NT2/D1 (cell line): ENCODE data around the gene GPR78.

Experiments
- SUZ12 ChIP-seq: IDR thresholded peaks from 2 replicates; pipeline ENCODE4 v1.6.1; 2011; ENCODE audit not compliant: insufficient read length, insufficient read depth; ENCODE audit errors: extremely low read depth
- YY1 ChIP-seq: IDR thresholded peaks from 2 replicates; pipeline ENCODE4 v1.6.1; 2011; ENCODE audit not compliant: insufficient read length, insufficient read depth
- ZNF274 ChIP-seq: IDR thresholded peaks from 2 replicates; pipeline ENCODE4 v1.6.1; 2011; ENCODE audit warnings: mild to moderate bottlenecking, low read depth, low read length

GRCh38 chr4:8602686-8603430 is 22.7 kb downstream of the GPR78 start:
- TF ChIP-seq ZNF274 = no peak
- no peak for TF ChIP-seq SUZ12
- TF ChIP-seq YY1 = no peak
